ENCODE data around the gene TFAP2A. TPM values are rescaled to one million over a fixed set of nuclear protein-coding genes. Genes with fewer than 3 reads are reported as not detected.

Gene TFAP2A
- total RNA-seq, 1 experiment from 2014 or later: 24.3 TPM

GRCh38 chr6:10431423-10432164, 16.7 kb upstream of the TFAP2A start:
- DNase-seq (ENCODE audit: low read depth, low spot score): no peak
- Histone ChIP-seq H4K20me1 (ENCODE audit: insufficient read depth) (no peaks in the 10 kb centered on the region), H3K36me3 (ENCODE audit: control insufficient read depth in 1 of 2, insufficient read depth in 2 of 2, low read length in 2 of 2) (no peaks in the 10 kb centered on the region), H3K4me1 (ENCODE audit: control insufficient read depth in 1 of 2, insufficient read depth in 2 of 2, low read length in 2 of 2) (peaks cover 14 to 48% of the 10 kb centered on the region in 2 experiments; a peak in 3 of 4 replicates), H3K27ac (ENCODE audit: low read depth, low read length) (no peak overlapping the region), H3K79me2 (ENCODE audit: insufficient read depth, low read length) (no peaks in the 10 kb centered on the region), H3K4me2 (ENCODE audit: low read length) (peak overlapping the region; percentile 20), H3K9me3 (ENCODE audit: control insufficient read depth in 1 of 2, insufficient read depth in 1 of 2, low read depth in 1 of 2, low read length in 2 of 2) (no peaks in the 10 kb centered on the region), H3K9ac (ENCODE audit: low read length) (no peak overlapping the region), H3K9me2 (ENCODE audit: insufficient read depth) (no peaks in the 10 kb centered on the region), H2AFZ (ENCODE audit: low read depth, low read length, poor library complexity, severe bottlenecking) (peak overlapping the region; percentile 6), H3K4me3 (replicated peaks in 1 of 2; ENCODE audit: low read depth in 1 of 2, low read length in 2 of 2) (no peak overlapping the region), H3K27me3 (ENCODE audit: insufficient read depth, low read length) (no peaks in the 10 kb centered on the region)
- no peak for ATAC-seq
- ChIA-PET CTCF (no interaction called here), RAD21 (ENCODE audit: low non-redundant PET in 1 of 2, low total read pairs in 2 of 2, uncharacterized antibody in 2 of 2, unreplicated experiment in 2 of 2) (no interaction called here), POLR2A (no interaction called here)
- TF ChIP-seq, protein P1, sequence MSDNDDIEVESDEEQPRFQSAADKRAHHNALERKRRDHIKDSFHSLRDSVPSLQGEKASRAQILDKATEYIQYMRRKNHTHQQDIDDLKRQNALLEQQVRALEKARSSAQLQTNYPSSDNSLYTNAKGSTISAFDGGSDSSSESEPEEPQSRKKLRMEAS (IDR thresholded peaks at IDR 0.05): 0 out of 2 replicates have a peak, but pooled peaks have one; percentile 17
- no peak for TF ChIP-seq REST (IDR thresholded peaks at IDR 0.05; ENCODE audit: low read depth)
- no TSS peak for BruUV-seq (replicated peaks)
- intact Hi-C loops (cut with micrococcal nuclease): loop anchor here (2.0 to 10.0 kb wide), 3 partner anchors 889 to 1997 kb away; partner anchors contain the start of gene SLC35B3
